ENCODE results near the gene MLLT10. TPM values are rescaled to one million over a fixed set of nuclear protein-coding genes. Genes with fewer than 3 reads are reported as not detected.

MLLT10 gene
- total and polyA plus RNA-seq, 12 donors, result 15.8 to 49.1 (median 29.8) TPM

- Histone ChIP-seq H3K36me3 (replicated peaks in 1 of 2) (no peaks in the 10 kb centered on the region), H3K4me3 (no peak overlapping the region), H3K27me3 (no peaks in the 10 kb centered on the region), H3K9me3 (replicated peaks in 1 of 3) (no peaks in the 10 kb centered on the region), H3K4me1 (replicated peaks in 1 of 2) (peaks cover 0 to 6% of the 10 kb centered on the region in 2 donors), H3K27ac (no peak overlapping the region)
- TF ChIP-seq CTCF (IDR thresholded peaks at IDR 0.05), result no peak
- no peak for TF ChIP-seq POLR2A (IDR thresholded peaks at IDR 0.05)
- 89 to 95% (median 91%) methylated on average over 5 of the region's 5 CpGs for WGBS, 4 donors
- no peak for DNase-seq
- intact Hi-C loops (cut with DNase I), result no loop called here
Observed at GRCh38 chr10:21593986-21594385, 60.0 kb downstream of the MLLT10 start.

GRCh38 chr10:21599582-21599981 is 65.5 kb downstream of the MLLT10 start:
- H3K36me3 ChIP-seq (replicated peaks in 1 of 2), result no peaks in the 10 kb centered on the region
- WGBS, 4 donors, result 75 to 89% (median 81%) methylated on average over 2 of the region's 2 CpGs
- TF ChIP-seq CTCF (IDR thresholded peaks at IDR 0.05) (no peak), POLR2A (IDR thresholded peaks at IDR 0.05) (no peak)
- no peaks in the 10 kb centered on the region for H3K9me3 ChIP-seq (replicated peaks in 1 of 3)
- H3K4me1 ChIP-seq (replicated peaks in 1 of 2), result peaks cover 0 to 6% of the 10 kb centered on the region in 2 donors
- no peaks in the 10 kb centered on the region for H3K27me3 ChIP-seq
- H3K27ac ChIP-seq, result no peak overlapping the region
- H3K4me3 ChIP-seq, result no peak overlapping the region
- intact Hi-C loops (cut with DNase I), result no loop called here
- DNase-seq, result no peak

GRCh38 chr10:21600804-21601433 is 66.9 kb downstream of the MLLT10 start:
- 41 to 58% (median 48%) methylated on average over 1 of the region's 1 CpG for WGBS, 4 donors
- intact Hi-C loops (cut with DNase I), result no loop called here
- TF ChIP-seq CTCF (IDR thresholded peaks at IDR 0.05) (no peak), POLR2A (IDR thresholded peaks at IDR 0.05) (no peak)

GRCh38 chr10:21602313-21602712 is 68.3 kb downstream of the MLLT10 start:
- Histone ChIP-seq H3K9me3 (replicated peaks in 1 of 3) (no peaks in the 10 kb centered on the region), H3K4me1 (replicated peaks in 1 of 2) (peaks cover 0 to 6% of the 10 kb centered on the region in 2 donors), H3K36me3 (replicated peaks in 1 of 2) (peaks cover 0 to 6% of the 10 kb centered on the region in 2 donors), H3K27me3 (no peaks in the 10 kb centered on the region), H3K4me3 (no peak overlapping the region), H3K27ac (no peak overlapping the region)
- WGBS, 4 donors, result 80 to 96% (median 84%) methylated on average over 1 of the region's 1 CpG
- no peak for TF ChIP-seq CTCF (IDR thresholded peaks at IDR 0.05)
- DNase-seq, result no peak
- intact Hi-C loops (cut with DNase I), result no loop called here

More at GRCh38 chr10:21600804-21601433, 66.9 kb downstream of the MLLT10 start:
- Histone ChIP-seq H3K27ac (no peak overlapping the region), H3K27me3 (no peaks in the 10 kb centered on the region), H3K4me1 (replicated peaks in 1 of 2) (peaks cover 0 to 6% of the 10 kb centered on the region in 2 donors), H3K9me3 (replicated peaks in 1 of 3) (no peaks in the 10 kb centered on the region), H3K36me3 (replicated peaks in 1 of 2) (peaks cover 0 to 6% of the 10 kb centered on the region in 2 donors), H3K4me3 (no peak overlapping the region)
- DNase-seq, result no peak

Measured in adrenal gland (tissue), 12 donors.